Fibroblast of lung (primary cell): ENCODE measurements around the gene LMF1.

Experiments
- EZH2 ChIP-seq: IDR thresholded peaks from 2 replicates; pipeline ENCODE4 v1.5.1; 2012; ENCODE audit warnings: low read length, control low read depth, mild to moderate bottlenecking; ENCODE audit errors: missing control alignments
- TF ChIP-seq, protein P1 (sequence below), 2 donors: IDR thresholded peaks in 1 of 2; conservative IDR thresholded peaks in 1 of 2; 1 replicate in 1 of 2; 2 replicates in 1 of 2; pipeline ENCODE4 v1.5.1; 2011 to 2012; ENCODE audit warnings: low read length in 2 of 2, control low read depth in 1 of 2, inconsistent platforms in 1 of 2, low read depth in 1 of 2, mild to moderate bottlenecking in 1 of 2

DNA sequence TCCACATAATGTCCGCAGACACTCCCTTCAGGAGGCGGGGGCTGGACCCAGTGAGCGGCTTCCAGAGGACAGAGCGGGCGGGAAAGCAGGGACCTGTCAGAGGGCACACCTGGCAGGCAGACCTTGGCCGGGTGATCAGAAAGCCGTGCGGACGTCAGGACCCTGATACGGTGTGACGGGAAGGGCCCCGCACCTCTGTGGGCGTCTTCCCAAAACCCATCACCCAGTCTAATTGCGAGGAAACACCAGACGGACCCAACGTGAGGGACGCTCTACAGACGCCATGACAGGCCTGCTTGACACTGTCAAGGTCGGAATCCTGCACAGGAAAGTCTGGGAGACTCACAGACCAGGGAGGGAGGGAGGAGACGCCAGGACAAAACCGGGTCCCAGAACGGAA, 8.4 kb downstream of the LMF1 start:
- TF ChIP-seq, protein P1, sequence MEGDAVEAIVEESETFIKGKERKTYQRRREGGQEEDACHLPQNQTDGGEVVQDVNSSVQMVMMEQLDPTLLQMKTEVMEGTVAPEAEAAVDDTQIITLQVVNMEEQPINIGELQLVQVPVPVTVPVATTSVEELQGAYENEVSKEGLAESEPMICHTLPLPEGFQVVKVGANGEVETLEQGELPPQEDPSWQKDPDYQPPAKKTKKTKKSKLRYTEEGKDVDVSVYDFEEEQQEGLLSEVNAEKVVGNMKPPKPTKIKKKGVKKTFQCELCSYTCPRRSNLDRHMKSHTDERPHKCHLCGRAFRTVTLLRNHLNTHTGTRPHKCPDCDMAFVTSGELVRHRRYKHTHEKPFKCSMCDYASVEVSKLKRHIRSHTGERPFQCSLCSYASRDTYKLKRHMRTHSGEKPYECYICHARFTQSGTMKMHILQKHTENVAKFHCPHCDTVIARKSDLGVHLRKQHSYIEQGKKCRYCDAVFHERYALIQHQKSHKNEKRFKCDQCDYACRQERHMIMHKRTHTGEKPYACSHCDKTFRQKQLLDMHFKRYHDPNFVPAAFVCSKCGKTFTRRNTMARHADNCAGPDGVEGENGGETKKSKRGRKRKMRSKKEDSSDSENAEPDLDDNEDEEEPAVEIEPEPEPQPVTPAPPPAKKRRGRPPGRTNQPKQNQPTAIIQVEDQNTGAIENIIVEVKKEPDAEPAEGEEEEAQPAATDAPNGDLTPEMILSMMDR (conservative IDR thresholded peaks at IDR 0.05 in 1 of 2, IDR thresholded peaks at IDR 0.05 in 1 of 2; ENCODE audit: low read depth in 1 of 2, low read length in 2 of 2): no peak
- TF ChIP-seq EZH2: no peak
